ENCODE results near the gene FBLN2. TPM values are rescaled to one million over a fixed set of nuclear protein-coding genes. Genes with fewer than 3 reads are reported as not detected.

Gene FBLN2
- total and polyA plus RNA-seq, 2 of the 4 experiments (the other 2 are of a cell fraction) = 11.8 to 60.8 TPM

- dilution Hi-C loops (cut with HindIII; ENCODE audit: low sequenced_read_pairs, unreplicated experiment) = no loop called here
- Histone ChIP-seq H4K91ac (ENCODE audit: insufficient read depth, low read depth, low read length) (no peak overlapping the region), H2BK20ac (ENCODE audit: low read depth, low read length) (no peak overlapping the region), H2AFZ (replicated peaks; ENCODE audit: low read length, poor library complexity) (no peak overlapping the region), H3K56ac (ENCODE audit: extremely low read depth, insufficient read depth, low read length) (no peak overlapping the region), H3K79me1 (ENCODE audit: low read depth in 1 of 2, low read length in 2 of 2) (no peaks in the 10 kb centered on the region), H3K4me3 (ENCODE audit: insufficient read depth, low read depth, low read length) (no peak overlapping the region), H3K9me1 (ENCODE audit: insufficient read depth, low read length) (peaks cover 7% of the 10 kb centered on the region; the same call in 1 of the 2 replicates), H2AK5ac (ENCODE audit: low read depth, low read length) (no peak overlapping the region), H3K36me3 (ENCODE audit: control insufficient read depth, insufficient read depth, low read length) (no peaks in the 10 kb centered on the region), H2BK120ac (ENCODE audit: low read depth, low read length) (no peak overlapping the region), H3K18ac (ENCODE audit: low read depth, low read length) (no peak overlapping the region), H4K8ac (ENCODE audit: low read depth in 2 of 2, low read length in 2 of 2) (no peak overlapping the region), H3K4me2 (ENCODE audit: low read depth, low read length) (no peak overlapping the region), H4K20me1 (ENCODE audit: insufficient read depth, low read length) (no peaks in the 10 kb centered on the region), H3K9me3 (ENCODE audit: control insufficient read depth, insufficient read depth, low read length) (no peaks in the 10 kb centered on the region), H4K5ac (ENCODE audit: low read depth, low read length) (no peak overlapping the region), H3K14ac (replicated peaks; ENCODE audit: low read depth, low read length) (no peak overlapping the region), H3K27ac (ENCODE audit: insufficient read depth, low read length) (no peak overlapping the region), H3K4ac (ENCODE audit: low read depth, low read length) (no peak overlapping the region), H2BK5ac (ENCODE audit: low read depth, low read length, poor library complexity, severe bottlenecking) (no peak overlapping the region), H3K9ac (ENCODE audit: low read depth, low read length) (no peak overlapping the region), H2BK15ac (ENCODE audit: low read depth, low read length) (no peak overlapping the region), H3K23ac (ENCODE audit: low read depth, low read length) (no peak overlapping the region), H3K27me3 (ENCODE audit: control insufficient read depth, insufficient read depth, low read length) (no peaks in the 10 kb centered on the region), H3K4me1 (ENCODE audit: control insufficient read depth, insufficient read depth, low read length) (no peaks in the 10 kb centered on the region), H2AK9ac (replicated peaks; ENCODE audit: low read depth, low read length, poor library complexity) (no peak overlapping the region)
- in situ Hi-C loops (cut with MboI; ENCODE audit: low sequenced_read_pairs) = no loop called here
- no peak for TF ChIP-seq RCOR1 (IDR thresholded peaks at IDR 0.05; ENCODE audit: insufficient replicate concordance, low read length)
- no peak for TF ChIP-seq MAFK (IDR thresholded peaks at IDR 0.05; ENCODE audit: low read depth, low read length)
- no peak for TF ChIP-seq POLR2A (IDR thresholded peaks at IDR 0.05; ENCODE audit: low read depth, low read length)
- no peak for TF ChIP-seq BHLHE40 (IDR thresholded peaks at IDR 0.05; ENCODE audit: low read depth, low read length)
- no peak for TF ChIP-seq MXI1 (IDR thresholded peaks at IDR 0.05; ENCODE audit: borderline replicate concordance, low read depth, low read length)
- TF ChIP-seq NFE2L2 (IDR thresholded peaks at IDR 0.05; ENCODE audit: low read depth, low read length) = no peak
- no peak for TF ChIP-seq RFX5 (IDR thresholded peaks at IDR 0.05; ENCODE audit: low read depth, low read length)
- no peak for TF ChIP-seq SMC3 (IDR thresholded peaks at IDR 0.05; ENCODE audit: low read depth, low read length)
- no peak for TF ChIP-seq ELK1 (IDR thresholded peaks at IDR 0.05; ENCODE audit: borderline replicate concordance, low read depth, low read length)
- TF ChIP-seq USF2 (IDR thresholded peaks at IDR 0.05; ENCODE audit: low read depth, low read length) = no peak
- no peak for TF ChIP-seq CEBPB (IDR thresholded peaks at IDR 0.05; ENCODE audit: low read depth, low read length)
- no peak for TF ChIP-seq CHD1 (IDR thresholded peaks at IDR 0.05; ENCODE audit: low read depth, low read length)
- TF ChIP-seq RAD21 (IDR thresholded peaks at IDR 0.05; ENCODE audit: low read length) = no peak
- TF ChIP-seq FOS (IDR thresholded peaks at IDR 0.05; ENCODE audit: low read depth, low read length) = no peak
- TF ChIP-seq CTCF (conservative IDR thresholded peaks at IDR 0.05; ENCODE audit: low read depth, low read length) = no peak
- TF ChIP-seq MAZ (IDR thresholded peaks at IDR 0.05; ENCODE audit: borderline replicate concordance, low read depth, low read length) = no peak
- DNase-seq (no peak), ATAC-seq (ENCODE audit: low read depth) (no peak)
- intact Hi-C loops (cut with micrococcal nuclease) = no loop called here
- BruUV-seq (replicated peaks) = no TSS peak
- ChIA-PET POLR2A (ENCODE audit: unreplicated experiment) (no interaction called here), CTCF (no interaction called here)
- no CpG with 5 or more reads among the region's 6 CpGs for WGBS, 2 experiments (ENCODE audit: extremely low coverage in 2 of 2, insufficient read length in 1 of 2)
Observed at GRCh38 chr3:13605555-13605954, 56.6 kb downstream of the FBLN2 start.

Data from IMR-90 (cell line).